Measurements from ENCODE around the gene FEZ2. TPM values are rescaled to one million over a fixed set of nuclear protein-coding genes. Genes with fewer than 3 reads are reported as not detected.

FEZ2 gene
- total and polyA plus RNA-seq, 9 of the 15 experiments (the other 6 are each of a cell fraction or from before 2014, with no cell fraction given), result 9.9 to 35.5 (median 20.1) TPM

- intact Hi-C loops (cut with micrococcal nuclease) (no loop called here), in situ Hi-C loops (cut with MboI) (no loop called here)
- no peak overlapping the region for H2AFZ ChIP-seq (ENCODE audit: low read depth, low read length)
- no peak overlapping the region for H3K9ac ChIP-seq (ENCODE audit: insufficient read depth in 1 of 2, low read depth in 2 of 2, low read length in 2 of 2)
- no peaks in the 10 kb centered on the region for H3K79me2 ChIP-seq (ENCODE audit: control insufficient read depth, insufficient read depth, low read length)
- no peaks in the 10 kb centered on the region for H3K9me3 ChIP-seq (replicated peaks; ENCODE audit: control insufficient read depth, insufficient read depth, low read depth, low read length)
- POLR2A ChIA-PET, result interaction anchor here (0.7 to 1.2 kb wide), 2 partner anchors 9 to 229 kb away, joined by 3 read pairs; no protein-coding TSS in a partner anchor
- H3K36me3 ChIP-seq (ENCODE audit: control insufficient read depth, insufficient read depth, low read length), result peaks cover 11% of the 10 kb centered on the region; the same call in 2 of the 3 replicates
- no peaks in the 10 kb centered on the region for H3K9me1 ChIP-seq (ENCODE audit: control insufficient read depth, insufficient read depth, low read length)
- no peaks in the 10 kb centered on the region for H4K20me1 ChIP-seq (replicated peaks; ENCODE audit: control insufficient read depth, insufficient read depth, low read length)
- no peak overlapping the region for H3K4me2 ChIP-seq (ENCODE audit: insufficient read depth, low read length)
- ATAC-seq (no peak), FAIRE-seq (no peak), DNase-seq (ENCODE audit: extremely low read depth in 1 of 4, low spot score in 3 of 4) (no peak)
- no peaks in the 10 kb centered on the region; a peak in 1 of 5 replicates for H3K4me1 ChIP-seq (replicated peaks in 1 of 2; ENCODE audit: control insufficient read depth in 2 of 2, insufficient read depth in 2 of 2, low read length in 2 of 2)
- BruUV-seq (replicated peaks), result no TSS peak
- CTCF ChIA-PET (ENCODE audit: low intra/inter-chr PET ratio), result no interaction called here
- WGBS (ENCODE audit: insufficient coverage, low coverage, missing lambda C conversion rate), result 89% methylated on average over 11 of the region's 11 CpGs
- TF ChIP-seq ZBTB43 (CRISPR knock-in tag; IDR thresholded peaks at IDR 0.05) (no peak), ZNF124 (CRISPR knock-in tag; IDR thresholded peaks at IDR 0.05) (no peak), ZNF76 (CRISPR knock-in tag; IDR thresholded peaks at IDR 0.05; ENCODE audit: borderline replicate concordance) (no peak), MITF (IDR thresholded peaks at IDR 0.05) (no peak), ZNF830 (CRISPR knock-in tag; IDR thresholded peaks at IDR 0.05) (no peak), HDAC6 (IDR thresholded peaks at IDR 0.05; ENCODE audit: low read depth, low read length) (no peak), RBFOX2 (IDR thresholded peaks at IDR 0.05; ENCODE audit: low read depth, low read length) (no peak), FOXJ2 (tag; IDR thresholded peaks at IDR 0.05) (no peak), TAF7 (tag; IDR thresholded peaks at IDR 0.05) (no peak), ZNF133 (CRISPR knock-in tag; IDR thresholded peaks at IDR 0.05) (no peak), ZFP1 (CRISPR knock-in tag; IDR thresholded peaks at IDR 0.05) (no peak), PHF20 (IDR thresholded peaks at IDR 0.05; ENCODE audit: partially characterized antibody) (no peak)
- no peak overlapping the region for H3K27ac ChIP-seq (ENCODE audit: extremely low read depth, low read depth, low read length)
- H3K27me3 ChIP-seq (ENCODE audit: control insufficient read depth in 2 of 2, insufficient read depth in 2 of 2, low read length in 2 of 2), result no peaks in the 10 kb centered on the region
- H3K4me3 ChIP-seq, result no peak overlapping the region
These were observed 33.5 kb downstream of the FEZ2 start for GRCh38 chr2:36564377-36564930.

All from K562 (cell line).